H9 (cell line): ENCODE data around the gene ME3. TPM values are rescaled to one million over a fixed set of nuclear protein-coding genes. Genes with fewer than 3 reads are reported as not detected.

Experiments used
- DNase-seq: peaks from one replicate; pipeline ENCODE4 v3.0.0-alpha.2; 2017
- H2AFZ ChIP-seq: one replicate; pipeline ENCODE4 v1.6.1; 2013; ENCODE audit warnings: mild to moderate bottlenecking, low read length, control low read depth, moderate library complexity
- H2AK5ac ChIP-seq: 2 replicates; pipeline ENCODE4 v1.6.1; 2013; ENCODE audit warnings: low read length, control low read depth, mixed read lengths; ENCODE audit not compliant: insufficient read length
- H2BK120ac ChIP-seq: one replicate; pipeline ENCODE4 v1.6.1; 2013; ENCODE audit warnings: low read depth, mild to moderate bottlenecking, low read length, control low read depth, inconsistent platforms; ENCODE audit not compliant: poor library complexity, severe bottlenecking
- H2BK12ac ChIP-seq: 2 replicates; pipeline ENCODE4 v1.6.1; 2013; ENCODE audit warnings: low read length, control low read depth, mixed read lengths, low read depth; ENCODE audit not compliant: insufficient read length
- H2BK15ac ChIP-seq: 2 replicates; pipeline ENCODE4 v1.6.1; 2013; ENCODE audit warnings: low read depth, low read length, control low read depth
- H2BK20ac ChIP-seq: one replicate; pipeline ENCODE4 v1.6.1; 2013; ENCODE audit warnings: low read depth, mild to moderate bottlenecking, low read length, control low read depth, inconsistent platforms; ENCODE audit not compliant: poor library complexity, severe bottlenecking
- H2BK5ac ChIP-seq: 2 replicates; pipeline ENCODE4 v1.6.1; 2013; ENCODE audit warnings: low read length, control low read depth, mixed read lengths; ENCODE audit not compliant: insufficient read length
- H3K14ac ChIP-seq: 2 replicates; pipeline ENCODE4 v1.6.1; 2013; ENCODE audit warnings: low read length, control low read depth; ENCODE audit not compliant: insufficient read depth
- H3K18ac ChIP-seq: 2 replicates; pipeline ENCODE4 v1.6.1; 2013; ENCODE audit warnings: low read depth, mild to moderate bottlenecking, mixed read lengths, low read length, control low read depth; ENCODE audit not compliant: insufficient read length
- H3K23ac ChIP-seq: 2 replicates; pipeline ENCODE4 v1.6.1; 2013; ENCODE audit warnings: low read length, control low read depth, mixed read lengths, low read depth; ENCODE audit not compliant: insufficient read length
- H3K23me2 ChIP-seq: 2 replicates; pipeline ENCODE4 v1.6.1; 2013; ENCODE audit warnings: low read depth, mild to moderate bottlenecking, mixed read lengths, low read length, control low read depth; ENCODE audit not compliant: insufficient read length, poor library complexity, severe bottlenecking
- H3K27ac ChIP-seq: 2 replicates; pipeline ENCODE4 v1.5.1; 2013; ENCODE audit warnings: low read length, control low read depth, mixed read lengths, low read depth; ENCODE audit not compliant: insufficient read length
- H3K27me3 ChIP-seq: 2 replicates; pipeline ENCODE4 v1.6.1; 2013; ENCODE audit warnings: low read length, control low read depth, inconsistent platforms; ENCODE audit not compliant: insufficient read depth
- H3K4ac ChIP-seq: 2 replicates; pipeline ENCODE4 v1.6.1; 2013; ENCODE audit warnings: low read depth, mild to moderate bottlenecking, control low read depth, inconsistent platforms, low read length, moderate library complexity
- H3K4me1 ChIP-seq: 2 replicates; pipeline ENCODE4 v1.6.1; 2013; ENCODE audit warnings: low read length, control low read depth, inconsistent platforms; ENCODE audit not compliant: insufficient read depth
- H3K4me2 ChIP-seq: 2 replicates; pipeline ENCODE4 v1.6.1; 2013; ENCODE audit warnings: low read length, control low read depth, mixed read lengths; ENCODE audit not compliant: insufficient read length, insufficient read depth
- H3K56ac ChIP-seq: 2 replicates; pipeline ENCODE4 v1.6.1; 2013; ENCODE audit warnings: low read depth, mild to moderate bottlenecking, mixed read lengths, low read length, control low read depth; ENCODE audit not compliant: insufficient read length
- H3K79me1 ChIP-seq: 2 replicates; pipeline ENCODE4 v1.6.1; 2013; ENCODE audit warnings: low read depth, mild to moderate bottlenecking, moderate library complexity, low read length, control low read depth, inconsistent platforms; ENCODE audit not compliant: insufficient read depth, poor library complexity, severe bottlenecking
- H3K79me2 ChIP-seq: 2 replicates; pipeline ENCODE4 v1.6.1; 2013; ENCODE audit warnings: low read length, control low read depth, inconsistent platforms; ENCODE audit not compliant: insufficient read depth
- H3K9ac ChIP-seq: 2 replicates; pipeline ENCODE4 v1.6.1; 2013; ENCODE audit warnings: low read length, control low read depth, mixed read lengths; ENCODE audit not compliant: insufficient read length; ENCODE audit errors: extremely low read depth
- H3K9me3 ChIP-seq: one replicate; pipeline ENCODE4 v1.6.1; 2013; ENCODE audit warnings: low read depth, low read length, inconsistent platforms; ENCODE audit not compliant: control insufficient read depth
- H3T11ph ChIP-seq: one replicate; pipeline ENCODE4 v1.6.1; 2013; ENCODE audit warnings: mild to moderate bottlenecking, low read length, control low read depth, inconsistent platforms
- H4K20me1 ChIP-seq: one replicate; pipeline ENCODE4 v1.6.1; 2013; ENCODE audit not compliant: control insufficient read depth, insufficient read length, insufficient read depth
- H4K5ac ChIP-seq: 2 replicates; pipeline ENCODE4 v1.6.1; 2013; ENCODE audit warnings: low read depth, mild to moderate bottlenecking, mixed read lengths, low read length, control low read depth; ENCODE audit not compliant: insufficient read length
- H4K8ac ChIP-seq: replicated peaks from 2 replicates; pipeline ENCODE4 v1.6.1; 2013; ENCODE audit warnings: low read length, control low read depth, mixed read lengths, low read depth; ENCODE audit not compliant: insufficient read length
- H4K91ac ChIP-seq: 2 replicates; pipeline ENCODE4 v1.6.1; 2013; ENCODE audit warnings: low read depth, mild to moderate bottlenecking, moderate library complexity, mixed read lengths, low read length, control low read depth; ENCODE audit not compliant: insufficient read length
- H3K27ac Mint-ChIP-seq, 3 experiments: 2 replicates in 2 of 3; 3 replicates in 1 of 3; pipeline ENCODE4 v1.8.0; 2020 to 2021; ENCODE audit warnings: mixed read lengths in 3 of 3, mild to moderate bottlenecking in 1 of 3, moderate library complexity in 1 of 3
- H3K27me3 Mint-ChIP-seq: 2 replicates; pipeline ENCODE4 v1.8.0; 2021; ENCODE audit warnings: low read depth, mild to moderate bottlenecking, moderate library complexity, mixed read lengths
- H3K36me3 Mint-ChIP-seq, 3 experiments: 2 replicates in 2 of 3; 3 replicates in 1 of 3; pipeline ENCODE4 v1.8.0; 2020 to 2021; ENCODE audit warnings: low read depth in 3 of 3, mixed read lengths in 3 of 3; ENCODE audit not compliant: insufficient read depth in 1 of 3
- H3K4me1 Mint-ChIP-seq, 2 experiments: 2 replicates each; pipeline ENCODE4 v1.8.0; 2020; ENCODE audit warnings: mixed read lengths in 2 of 2
- H3K4me3 Mint-ChIP-seq, 2 experiments: 2 replicates in 1 of 2; 3 replicates in 1 of 2; pipeline ENCODE4 v1.8.0; 2020 to 2021; ENCODE audit warnings: mild to moderate bottlenecking in 2 of 2, mixed read lengths in 2 of 2, moderate library complexity in 1 of 2
- H3K9me3 Mint-ChIP-seq, 2 experiments: 2 replicates in 1 of 2; 3 replicates in 1 of 2; pipeline ENCODE4 v1.8.0; 2020; ENCODE audit warnings: mild to moderate bottlenecking in 2 of 2, mixed read lengths in 2 of 2, moderate library complexity in 1 of 2
- CTCF ChIP-seq: fragments of 200-600 bp; sonication (generic); conservative IDR thresholded peaks from 3 replicates; pipeline ENCODE4 v1.8.0; 2021; ENCODE audit warnings: antibody characterized with exemption, mild to moderate bottlenecking
- WGBS: extraction: QIAGEN DNeasy Blood & Tissue Kit; methylation state at CpG from one replicate; pipeline ENCODE4 v1.1.7; 2013; ENCODE audit warnings: missing lambda C conversion rate, low lambda C conversion rate, mixed read lengths; ENCODE audit not compliant: insufficient read length; ENCODE audit errors: extremely low coverage; 5-methylcytosine and 5-hydroxymethylcytosine counted together
- total RNA-seq: library from RNA; stranded (reverse); gene quantifications from 2 replicates; pipeline ENCODE4 v1.2.1, GENCODE V29; 2021

Gene ME3
- total RNA-seq, 1 experiment from 2014 or later: 2.8 TPM

- Histone ChIP-seq H4K20me1 (no peaks in the 10 kb centered on the region), H3K18ac (no peak overlapping the region), H3K27ac (no peak overlapping the region), H2AK5ac (no peak overlapping the region), H2BK12ac (no peak overlapping the region), H4K5ac (no peak overlapping the region), H2BK20ac (no peak overlapping the region), H3K4me2 (no peak overlapping the region), H3K23ac (no peak overlapping the region), H2BK15ac (no peak overlapping the region), H3K27me3 (no peaks in the 10 kb centered on the region), H3K9ac (no peak overlapping the region), H3K4ac (no peak overlapping the region), H3K56ac (no peak overlapping the region), H3K23me2 (no peaks in the 10 kb centered on the region), H2BK120ac (no peak overlapping the region), H3K9me3 (no peaks in the 10 kb centered on the region), H3T11ph (no peak overlapping the region), H4K91ac (no peak overlapping the region), H3K14ac (no peak overlapping the region), H3K79me1 (no peaks in the 10 kb centered on the region), H2AFZ (no peak overlapping the region), H2BK5ac (no peak overlapping the region), H3K4me1 (no peaks in the 10 kb centered on the region), H3K79me2 (no peaks in the 10 kb centered on the region), H4K8ac (no peak overlapping the region)
- H3K36me3 Mint-ChIP-seq: no peaks in the 10 kb centered on the region
- H3K27ac Mint-ChIP-seq: no peak overlapping the region
- no peak overlapping the region for H3K4me3 Mint-ChIP-seq
- peaks cover 0 to 12% of the 10 kb centered on the region in 2 experiments; a peak in 2 of 4 replicates for H3K4me1 Mint-ChIP-seq
- H3K27me3 Mint-ChIP-seq: no peaks in the 10 kb centered on the region; the same call in none of the 2 replicates
- DNase-seq: no peak
- TF ChIP-seq CTCF: no peak
- no peaks in the 10 kb centered on the region for H3K9me3 Mint-ChIP-seq
- no CpG with 5 or more reads among the region's 3 CpGs for WGBS
These were observed 9.1 kb downstream of the ME3 start for GRCh38 chr11:86663291-86663690.
